ENCODE measurements around the gene CDH22.

The CDH22 gene

DNA sequence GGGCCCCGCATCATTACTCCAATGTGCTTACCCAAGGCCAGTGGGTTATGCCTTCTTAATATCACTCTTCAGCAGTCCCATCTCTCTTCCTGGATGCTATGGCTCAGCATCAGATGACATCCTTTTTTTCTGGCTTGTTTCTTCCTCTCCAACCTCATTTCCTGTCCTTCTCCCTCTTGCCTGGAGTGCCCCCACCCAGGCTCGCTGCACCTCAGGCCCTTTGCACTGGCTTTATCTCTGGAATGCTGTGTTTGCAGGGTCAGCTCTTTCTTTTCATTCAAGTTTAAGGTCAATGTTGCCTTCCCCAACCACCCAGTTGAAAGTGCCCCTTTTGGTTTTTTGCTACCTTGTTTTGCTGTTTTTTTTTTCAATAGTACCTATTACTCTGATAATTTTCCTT lies 153.5 kb downstream of the CDH22 start:
- Histone ChIP-seq H3K9me3 (ENCODE audit: control insufficient read depth in 1 of 2, low read length in 2 of 2) (no peaks in the 10 kb centered on the region), H3K36me3 (ENCODE audit: control insufficient read depth in 1 of 2, insufficient read depth in 2 of 2, low read length in 2 of 2) (no peaks in the 10 kb centered on the region), H3K4me1 (ENCODE audit: control insufficient read depth in 1 of 2, insufficient read depth in 2 of 2, low read length in 2 of 2) (no peaks in the 10 kb centered on the region), H3K27ac (ENCODE audit: low read length) (no peak overlapping the region), H3K4me3 (ENCODE audit: low read depth in 1 of 2, low read length in 2 of 2) (no peak overlapping the region), H3K27me3 (ENCODE audit: low read depth, low read length) (no peaks in the 10 kb centered on the region)

DNA sequence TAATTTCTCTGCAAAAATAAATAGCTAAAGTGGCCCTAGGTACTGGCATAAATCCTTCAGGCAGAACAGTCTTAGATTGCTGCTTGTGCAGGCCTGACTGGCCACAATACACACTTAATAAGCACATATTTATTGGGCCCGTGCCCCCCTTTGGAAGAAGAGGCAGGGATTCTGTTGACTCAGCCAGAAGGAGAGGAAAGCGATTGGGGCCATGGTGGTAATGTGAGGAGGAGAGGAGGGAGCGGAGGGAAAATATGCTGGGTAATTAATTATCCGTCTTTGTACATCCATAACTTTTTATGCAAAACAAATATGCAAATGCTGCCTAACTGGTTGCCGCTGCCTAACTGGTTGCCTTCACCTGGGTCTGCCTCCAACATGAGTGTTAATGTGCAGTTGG lies 154.0 kb downstream of the CDH22 start:
- H3K27ac ChIP-seq (ENCODE audit: low read length) = no peak overlapping the region
- no peaks in the 10 kb centered on the region for H3K4me1 ChIP-seq (ENCODE audit: control insufficient read depth in 1 of 2, insufficient read depth in 2 of 2, low read length in 2 of 2)

DNA sequence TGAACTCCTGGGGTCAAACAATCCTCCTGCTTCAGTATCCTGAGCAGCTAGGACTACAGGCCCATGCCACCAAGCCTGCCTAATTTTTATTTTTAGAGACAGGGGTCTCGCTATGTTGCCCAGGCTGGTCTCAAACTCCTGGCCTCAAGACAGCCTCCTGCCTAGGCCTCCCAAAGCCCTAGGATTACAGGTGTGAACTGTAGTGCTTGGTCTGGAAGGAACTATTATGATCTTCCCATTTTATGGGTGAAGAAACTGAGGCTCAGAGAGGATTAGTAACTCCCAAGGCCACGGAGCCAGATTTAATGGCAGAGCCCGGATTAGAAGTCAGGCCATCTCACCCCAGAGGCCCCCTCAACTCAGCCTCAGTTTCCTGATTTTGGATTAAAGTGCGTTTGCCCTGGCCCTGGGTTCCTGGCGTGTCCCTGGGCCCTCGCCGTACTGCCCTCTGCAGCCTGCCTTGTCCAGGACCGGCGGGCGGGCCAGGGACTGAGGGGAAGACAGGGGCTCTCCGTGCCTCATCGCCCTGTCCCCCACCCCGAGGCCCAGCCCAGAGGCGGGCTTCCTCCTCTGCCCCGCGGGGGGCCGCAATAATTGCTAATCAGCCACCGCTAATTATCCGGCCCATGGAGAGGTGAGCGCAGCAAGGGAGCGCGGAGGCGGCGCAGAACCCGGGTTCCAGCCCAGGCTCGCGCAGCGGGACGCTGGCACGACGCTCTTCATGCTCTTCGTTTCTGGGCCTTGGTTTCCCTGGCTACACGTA lies 155.3 kb downstream of the CDH22 start:
- Histone ChIP-seq H3K9me3 (ENCODE audit: control insufficient read depth in 1 of 2, low read length in 2 of 2) (no peaks in the 10 kb centered on the region), H3K27me3 (ENCODE audit: low read depth, low read length) (no peaks in the 10 kb centered on the region), H3K27ac (ENCODE audit: low read length) (no peak overlapping the region), H3K4me3 (ENCODE audit: low read depth in 1 of 2, low read length in 2 of 2) (no peak overlapping the region), H3K36me3 (ENCODE audit: control insufficient read depth in 1 of 2, insufficient read depth in 2 of 2, low read length in 2 of 2) (no peaks in the 10 kb centered on the region), H3K4me1 (ENCODE audit: control insufficient read depth in 1 of 2, insufficient read depth in 2 of 2, low read length in 2 of 2) (no peaks in the 10 kb centered on the region)

More for the DNA sequence above, 154.0 kb downstream of the CDH22 start:
- no peaks in the 10 kb centered on the region for H3K27me3 ChIP-seq (ENCODE audit: low read depth, low read length)
- H3K9me3 ChIP-seq (ENCODE audit: control insufficient read depth in 1 of 2, low read length in 2 of 2) = no peaks in the 10 kb centered on the region
- H3K4me3 ChIP-seq (ENCODE audit: low read depth in 1 of 2, low read length in 2 of 2) = no peak overlapping the region
- H3K36me3 ChIP-seq (ENCODE audit: control insufficient read depth in 1 of 2, insufficient read depth in 2 of 2, low read length in 2 of 2) = no peaks in the 10 kb centered on the region

DNA sequence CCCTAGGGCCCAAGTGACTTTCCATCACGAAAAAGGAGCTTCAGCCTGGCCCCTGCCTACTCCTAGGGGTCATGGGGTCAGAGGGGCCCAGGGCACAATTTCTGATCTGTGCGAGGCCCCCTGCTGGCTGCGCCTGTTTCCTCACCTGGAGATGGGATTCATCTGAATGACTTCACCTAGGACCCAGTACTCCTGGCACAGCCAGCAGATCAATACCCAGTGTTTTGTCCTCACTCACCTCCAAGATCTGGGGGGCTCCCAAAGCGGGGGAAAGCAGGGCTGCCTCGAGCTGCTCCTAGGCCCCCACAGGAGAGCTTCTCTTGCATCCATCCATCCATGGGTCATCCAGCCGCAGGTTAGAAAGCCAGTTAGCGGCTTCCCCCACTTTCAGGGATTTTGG lies 156.4 kb downstream of the CDH22 start:
- H3K27me3 ChIP-seq (ENCODE audit: low read depth, low read length) = no peaks in the 10 kb centered on the region
- no peak overlapping the region for H3K4me3 ChIP-seq (ENCODE audit: low read depth in 1 of 2, low read length in 2 of 2)
- no peaks in the 10 kb centered on the region for H3K4me1 ChIP-seq (ENCODE audit: control insufficient read depth in 1 of 2, insufficient read depth in 2 of 2, low read length in 2 of 2)
- no peak overlapping the region for H3K27ac ChIP-seq (ENCODE audit: low read length)
- H3K9me3 ChIP-seq (ENCODE audit: control insufficient read depth in 1 of 2, low read length in 2 of 2) = no peaks in the 10 kb centered on the region
- no peaks in the 10 kb centered on the region for H3K36me3 ChIP-seq (ENCODE audit: control insufficient read depth in 1 of 2, insufficient read depth in 2 of 2, low read length in 2 of 2)

DNA sequence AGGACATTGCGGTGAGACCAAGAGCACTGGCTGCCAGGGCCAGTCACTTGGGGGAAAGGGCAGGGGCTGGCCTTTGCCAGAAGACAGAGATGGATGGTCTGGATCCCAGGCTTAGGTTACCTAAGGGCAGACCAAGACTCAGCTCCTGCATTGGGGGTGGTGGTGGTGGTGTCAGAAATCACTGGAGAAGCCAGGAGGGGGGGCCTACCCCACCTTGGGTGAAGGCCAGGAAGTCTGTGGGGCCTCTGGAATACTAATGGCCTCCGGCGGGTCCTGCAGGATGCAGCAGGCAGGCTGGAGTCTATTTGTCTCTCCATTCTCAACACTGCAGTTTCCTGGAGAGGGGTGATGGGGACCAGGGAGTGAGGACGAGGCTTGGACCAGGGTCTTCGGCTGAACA lies 157.4 kb downstream of the CDH22 start:
- H3K27me3 ChIP-seq (ENCODE audit: low read depth, low read length) = no peaks in the 10 kb centered on the region
- H3K9me3 ChIP-seq (ENCODE audit: control insufficient read depth in 1 of 2, low read length in 2 of 2) = no peaks in the 10 kb centered on the region
- no peaks in the 10 kb centered on the region for H3K4me1 ChIP-seq (ENCODE audit: control insufficient read depth in 1 of 2, insufficient read depth in 2 of 2, low read length in 2 of 2)
- no peaks in the 10 kb centered on the region for H3K36me3 ChIP-seq (ENCODE audit: control insufficient read depth in 1 of 2, insufficient read depth in 2 of 2, low read length in 2 of 2)
- H3K27ac ChIP-seq (ENCODE audit: low read length) = no peak overlapping the region
- H3K4me3 ChIP-seq (ENCODE audit: low read depth in 1 of 2, low read length in 2 of 2) = no peak overlapping the region

DNA sequence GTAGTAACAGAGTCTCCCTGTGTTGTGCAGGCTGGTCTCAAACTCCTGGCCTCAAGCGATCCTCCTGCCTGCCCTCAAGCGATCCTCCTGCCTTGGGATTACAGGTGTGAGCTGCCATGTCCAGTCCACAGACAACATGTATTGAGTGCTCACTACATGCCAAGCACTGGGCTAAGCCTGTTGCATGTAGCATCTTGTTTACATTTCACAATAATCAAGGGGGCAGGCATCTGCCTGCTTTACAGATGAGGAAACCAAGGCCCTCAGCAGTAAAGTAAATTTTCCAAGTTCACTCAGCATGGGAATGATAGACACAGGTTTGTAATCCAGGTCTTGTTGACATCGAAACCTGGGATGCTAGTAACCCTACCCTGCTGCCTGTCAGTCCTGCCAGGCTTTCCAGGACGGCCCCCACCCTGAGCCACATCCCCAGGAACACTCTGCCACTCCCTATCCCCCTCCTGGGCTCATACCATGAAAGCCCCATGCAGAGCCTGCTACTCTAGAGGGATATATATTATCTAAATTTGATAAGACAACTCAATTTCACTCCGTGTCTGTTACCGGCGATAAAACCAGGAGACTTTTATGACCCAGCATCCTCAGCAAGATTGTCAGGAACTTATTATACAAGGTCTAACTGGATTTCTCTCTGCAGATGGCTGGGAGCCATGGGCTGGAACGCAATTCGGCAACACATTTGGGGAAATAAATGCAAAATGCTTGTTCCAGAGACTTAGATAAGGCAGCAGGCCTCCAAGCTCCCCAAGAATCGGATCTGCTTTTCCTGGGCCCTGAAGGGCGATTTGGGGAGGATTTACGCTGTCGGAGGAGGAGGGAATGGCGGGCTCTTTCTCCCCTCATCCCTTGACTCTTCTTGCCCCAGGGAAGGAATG lies 159.7 kb downstream of the CDH22 start:
- no peaks in the 10 kb centered on the region for H3K9me3 ChIP-seq (ENCODE audit: control insufficient read depth in 1 of 2, low read length in 2 of 2)
- no peaks in the 10 kb centered on the region for H3K4me1 ChIP-seq (ENCODE audit: control insufficient read depth in 1 of 2, insufficient read depth in 2 of 2, low read length in 2 of 2)
- no peaks in the 10 kb centered on the region for H3K36me3 ChIP-seq (ENCODE audit: control insufficient read depth in 1 of 2, insufficient read depth in 2 of 2, low read length in 2 of 2)
- no peak overlapping the region for H3K27ac ChIP-seq (ENCODE audit: low read length)
- no peak overlapping the region for H3K4me3 ChIP-seq (ENCODE audit: low read depth in 1 of 2, low read length in 2 of 2)
- H3K27me3 ChIP-seq (ENCODE audit: low read depth, low read length) = no peaks in the 10 kb centered on the region

DNA sequence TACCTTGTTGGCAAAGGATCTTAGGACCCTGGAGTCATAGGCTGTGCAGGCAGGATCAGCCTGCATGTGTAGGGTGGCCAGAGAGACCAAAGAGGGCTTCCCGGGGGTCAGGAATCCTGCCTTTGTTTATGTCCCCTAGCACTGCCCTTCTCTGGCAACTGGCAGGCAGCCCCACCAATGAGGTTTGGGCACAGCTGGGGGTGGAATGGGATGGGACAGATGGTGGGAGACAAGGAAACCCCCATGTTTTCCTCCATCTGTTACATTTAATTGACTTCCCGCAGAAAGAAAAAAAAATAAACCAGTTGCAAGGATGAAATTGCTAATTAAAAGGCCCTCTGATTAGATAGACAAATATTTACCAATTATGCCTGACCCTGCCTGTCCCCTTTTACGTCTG lies 162.6 kb downstream of the CDH22 start:
- Histone ChIP-seq H3K36me3 (ENCODE audit: control insufficient read depth in 1 of 2, insufficient read depth in 2 of 2, low read length in 2 of 2) (no peaks in the 10 kb centered on the region), H3K4me1 (ENCODE audit: control insufficient read depth in 1 of 2, insufficient read depth in 2 of 2, low read length in 2 of 2) (no peaks in the 10 kb centered on the region), H3K9me3 (ENCODE audit: control insufficient read depth in 1 of 2, low read length in 2 of 2) (no peaks in the 10 kb centered on the region), H3K4me3 (ENCODE audit: low read depth in 1 of 2, low read length in 2 of 2) (no peak overlapping the region), H3K27ac (ENCODE audit: low read length) (no peak overlapping the region), H3K27me3 (ENCODE audit: low read depth, low read length) (no peaks in the 10 kb centered on the region)

DNA sequence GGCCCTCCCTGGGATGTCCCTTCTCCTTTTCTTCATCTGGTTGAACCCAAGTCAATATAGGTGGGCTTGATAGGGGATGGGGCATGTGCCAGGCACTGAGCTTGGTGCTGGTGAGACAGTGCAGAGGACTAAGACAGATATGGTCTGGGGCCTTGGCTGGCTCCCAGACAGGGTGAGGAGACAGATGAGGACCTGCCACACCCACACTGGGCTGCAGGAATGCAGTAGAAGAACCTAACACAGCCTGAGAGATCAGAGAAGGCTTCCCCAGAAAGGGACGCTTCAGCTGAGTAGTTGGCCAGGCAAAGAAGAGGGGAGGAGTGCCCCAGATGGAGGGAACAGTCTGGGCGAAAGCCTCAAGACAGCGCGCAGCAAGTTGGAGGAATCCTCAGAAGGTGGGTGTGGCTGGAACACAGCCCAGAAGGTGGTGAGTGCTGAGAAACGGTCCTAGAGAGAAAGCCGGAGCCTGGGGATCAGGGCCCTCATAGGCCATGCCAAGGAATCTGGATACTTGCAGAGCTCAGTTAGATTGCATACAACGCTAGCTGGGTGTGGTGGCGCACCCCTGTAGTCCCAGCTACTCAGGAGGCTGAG lies 163.8 kb downstream of the CDH22 start:
- no peaks in the 10 kb centered on the region for H3K4me1 ChIP-seq (ENCODE audit: control insufficient read depth in 1 of 2, insufficient read depth in 2 of 2, low read length in 2 of 2)
- H3K4me3 ChIP-seq (ENCODE audit: low read depth in 1 of 2, low read length in 2 of 2) = no peak overlapping the region
- no peak overlapping the region for H3K27ac ChIP-seq (ENCODE audit: low read length)
- no peaks in the 10 kb centered on the region for H3K36me3 ChIP-seq (ENCODE audit: control insufficient read depth in 1 of 2, insufficient read depth in 2 of 2, low read length in 2 of 2)
- peaks cover 6% of the 10 kb centered on the region for H3K27me3 ChIP-seq (ENCODE audit: low read depth, low read length)
- no peaks in the 10 kb centered on the region for H3K9me3 ChIP-seq (ENCODE audit: control insufficient read depth in 1 of 2, low read length in 2 of 2)

DNA sequence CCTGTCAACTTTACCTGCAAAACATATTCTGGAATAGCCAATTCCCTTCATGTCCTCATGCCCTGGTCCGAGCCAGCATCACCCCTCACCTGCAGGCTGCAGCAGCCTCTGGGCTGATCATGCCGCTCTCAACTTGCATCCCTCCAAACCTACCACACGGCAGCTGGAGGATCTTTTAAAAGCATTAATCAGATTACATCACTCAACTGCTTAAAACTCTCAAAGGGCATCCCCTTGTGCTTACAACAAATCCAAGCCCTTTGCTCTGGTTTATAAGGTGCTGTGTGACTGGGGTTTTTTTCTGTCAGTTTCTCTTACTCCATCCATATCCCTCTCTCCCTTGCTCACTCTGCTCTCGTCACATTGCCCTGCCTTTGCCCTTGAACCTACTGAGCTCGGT lies 166.2 kb downstream of the CDH22 start:
- Histone ChIP-seq H3K9me3 (ENCODE audit: control insufficient read depth in 1 of 2, low read length in 2 of 2) (no peaks in the 10 kb centered on the region), H3K4me3 (ENCODE audit: low read depth in 1 of 2, low read length in 2 of 2) (no peak overlapping the region), H3K4me1 (ENCODE audit: control insufficient read depth in 1 of 2, insufficient read depth in 2 of 2, low read length in 2 of 2) (no peaks in the 10 kb centered on the region), H3K27me3 (ENCODE audit: low read depth, low read length) (peaks cover 12% of the 10 kb centered on the region), H3K36me3 (ENCODE audit: control insufficient read depth in 1 of 2, insufficient read depth in 2 of 2, low read length in 2 of 2) (no peaks in the 10 kb centered on the region), H3K27ac (ENCODE audit: low read length) (no peak overlapping the region)

DNA sequence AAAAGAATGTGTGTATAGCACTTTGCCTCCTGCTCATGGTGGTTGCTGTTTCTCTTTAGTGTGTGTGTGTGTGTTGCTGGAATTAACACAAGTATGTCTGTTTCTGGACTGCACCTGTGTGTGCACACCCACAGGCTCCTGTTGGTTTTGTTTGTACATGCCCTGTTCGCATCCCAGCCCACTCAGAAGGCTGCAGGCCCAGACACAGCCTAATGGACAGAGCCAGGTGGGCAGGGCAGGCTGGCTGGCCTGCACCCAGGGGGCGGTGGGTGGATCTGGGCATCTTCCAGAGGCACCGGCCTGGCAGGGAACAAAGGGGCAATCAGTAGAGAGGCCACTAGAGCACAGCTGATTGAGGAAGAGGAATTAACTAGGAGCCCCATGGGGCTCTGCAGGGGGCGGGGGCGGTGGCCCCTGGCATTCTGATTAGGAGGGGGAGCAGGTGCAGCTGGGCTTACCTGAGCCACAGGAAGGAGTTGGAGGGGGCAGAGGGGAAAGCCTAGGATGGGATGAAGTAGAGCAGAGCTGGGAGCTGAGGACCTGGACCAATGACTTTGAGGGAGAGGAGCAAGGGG lies 168.3 kb downstream of the CDH22 start:
- Histone ChIP-seq H3K36me3 (ENCODE audit: control insufficient read depth in 1 of 2, insufficient read depth in 2 of 2, low read length in 2 of 2) (no peaks in the 10 kb centered on the region), H3K27me3 (ENCODE audit: low read depth, low read length) (peaks cover 12% of the 10 kb centered on the region)

DNA sequence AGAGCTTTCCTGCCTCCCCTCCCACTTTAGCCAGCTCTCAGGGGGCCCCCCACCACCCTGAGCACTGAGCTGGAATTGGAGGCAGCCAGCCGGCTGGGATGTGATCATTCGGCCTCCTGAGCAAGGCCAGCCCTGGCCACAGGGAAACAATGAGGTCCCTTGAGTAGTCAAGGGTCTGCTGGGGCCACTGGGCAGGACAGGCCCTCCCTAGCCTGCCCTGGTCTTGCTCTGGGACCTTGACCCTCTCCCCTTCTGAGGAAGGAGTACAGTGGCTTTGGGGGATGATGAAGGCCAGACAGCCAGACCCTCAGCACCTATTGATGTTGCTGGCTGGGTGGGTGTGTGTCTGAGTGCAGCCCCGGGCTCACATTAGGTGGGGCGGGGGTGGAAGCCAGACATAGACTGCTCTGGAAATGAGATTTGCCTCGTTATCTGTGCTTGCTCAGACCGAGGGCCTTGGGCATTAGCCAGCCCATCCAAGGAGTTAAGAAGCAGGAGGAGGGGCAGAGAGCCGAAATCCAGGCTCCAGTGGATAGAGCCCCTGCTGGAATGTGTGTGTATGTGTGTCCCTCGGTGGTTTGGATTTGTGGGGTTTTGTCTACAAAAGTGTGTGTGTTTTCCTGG lies 168.9 kb downstream of the CDH22 start:
- Histone ChIP-seq H3K27me3 (ENCODE audit: low read depth, low read length) (peaks cover 12% of the 10 kb centered on the region), H3K9me3 (ENCODE audit: control insufficient read depth in 1 of 2, low read length in 2 of 2) (no peaks in the 10 kb centered on the region), H3K4me1 (ENCODE audit: control insufficient read depth in 1 of 2, insufficient read depth in 2 of 2, low read length in 2 of 2) (no peaks in the 10 kb centered on the region), H3K4me3 (ENCODE audit: low read depth in 1 of 2, low read length in 2 of 2) (no peak overlapping the region), H3K36me3 (ENCODE audit: control insufficient read depth in 1 of 2, insufficient read depth in 2 of 2, low read length in 2 of 2) (no peaks in the 10 kb centered on the region), H3K27ac (ENCODE audit: low read length) (no peak overlapping the region)

More for the DNA sequence above, 168.3 kb downstream of the CDH22 start:
- Histone ChIP-seq H3K4me3 (ENCODE audit: low read depth in 1 of 2, low read length in 2 of 2) (no peak overlapping the region), H3K4me1 (ENCODE audit: control insufficient read depth in 1 of 2, insufficient read depth in 2 of 2, low read length in 2 of 2) (no peaks in the 10 kb centered on the region), H3K9me3 (ENCODE audit: control insufficient read depth in 1 of 2, low read length in 2 of 2) (no peaks in the 10 kb centered on the region), H3K27ac (ENCODE audit: low read length) (no peak overlapping the region)

All from muscle layer of duodenum (tissue), 2 donors.